TTC549 (cell line): ENCODE results near the gene SGCE.
A peak's percentile ranks its signal among the peaks of the same experiment; 100 is the strongest.

Source experiments
- FAIRE-seq: peaks from 2 replicates; lab custom pipeline; 2012; peaks lifted over from hg19 to GRCh38; lab: Jason Lieb, UNC

Gene SGCE

DNA sequence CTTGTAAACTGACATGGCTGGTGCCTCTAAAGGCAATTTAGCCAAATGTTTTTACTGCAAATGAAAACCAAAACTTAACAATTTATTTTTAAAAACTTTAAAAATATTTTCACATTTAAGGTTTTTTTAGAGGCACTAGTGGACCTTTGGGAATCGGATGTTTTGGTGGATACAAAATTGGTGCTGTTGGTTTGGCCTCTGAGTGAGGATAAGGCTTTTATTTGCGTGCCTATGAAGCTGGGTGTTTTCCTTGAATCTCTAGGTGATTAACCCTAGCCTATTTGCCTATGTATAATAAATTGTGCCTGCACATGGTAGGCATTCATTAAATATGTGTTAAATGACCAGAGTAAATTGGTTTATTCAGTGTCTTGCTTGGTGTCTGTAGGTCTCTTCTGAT is 2.9 kb upstream of the SGCE start:
- FAIRE-seq: no peak

DNA sequence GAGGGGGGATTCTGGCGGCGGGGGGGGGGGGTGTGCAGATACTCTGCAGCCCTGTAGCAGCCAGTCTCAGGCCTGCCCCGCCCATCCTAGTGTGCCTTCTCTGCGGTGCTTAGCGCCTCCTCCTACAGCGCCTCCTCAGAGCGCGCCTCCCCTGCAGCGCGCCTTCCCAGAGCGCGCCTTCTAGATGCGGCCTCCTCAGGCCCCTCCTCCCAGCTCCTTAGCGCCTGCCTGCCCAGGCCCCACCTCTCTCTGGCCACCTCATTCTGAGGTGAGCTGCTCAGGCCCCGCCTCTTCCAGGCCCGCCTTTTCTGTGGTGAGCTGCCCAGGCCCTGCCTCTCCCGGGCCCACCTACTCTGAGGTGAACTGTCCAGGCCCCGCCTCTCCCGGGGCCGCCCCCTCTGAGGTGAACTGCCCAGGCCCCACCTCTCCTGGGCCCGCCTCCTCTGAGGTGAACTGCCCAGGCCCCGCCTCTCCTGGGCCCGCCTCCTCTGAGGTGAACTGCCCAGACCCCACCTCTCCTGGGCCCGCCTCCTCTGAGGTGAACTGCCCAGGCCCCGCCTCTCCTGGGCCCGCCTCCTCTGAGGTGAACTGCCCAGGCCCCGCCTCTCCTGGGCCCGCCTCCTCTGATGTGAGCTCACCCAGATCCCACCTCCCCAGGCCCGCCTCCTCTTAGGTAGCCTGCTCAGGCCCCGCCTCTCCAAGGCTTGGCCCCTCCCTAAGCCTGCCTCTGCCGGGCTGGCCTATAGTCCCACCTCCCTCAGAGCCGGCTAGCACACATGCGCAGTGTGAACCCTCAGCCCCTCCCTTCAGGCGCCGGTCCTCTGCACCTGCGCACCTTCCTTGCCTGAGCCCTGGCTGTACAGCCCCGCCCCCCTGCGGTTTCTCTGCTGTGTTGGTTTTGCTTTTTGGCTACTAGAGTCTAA is 2.1 kb upstream of the SGCE start:
- FAIRE-seq: peak; percentile 78

DNA sequence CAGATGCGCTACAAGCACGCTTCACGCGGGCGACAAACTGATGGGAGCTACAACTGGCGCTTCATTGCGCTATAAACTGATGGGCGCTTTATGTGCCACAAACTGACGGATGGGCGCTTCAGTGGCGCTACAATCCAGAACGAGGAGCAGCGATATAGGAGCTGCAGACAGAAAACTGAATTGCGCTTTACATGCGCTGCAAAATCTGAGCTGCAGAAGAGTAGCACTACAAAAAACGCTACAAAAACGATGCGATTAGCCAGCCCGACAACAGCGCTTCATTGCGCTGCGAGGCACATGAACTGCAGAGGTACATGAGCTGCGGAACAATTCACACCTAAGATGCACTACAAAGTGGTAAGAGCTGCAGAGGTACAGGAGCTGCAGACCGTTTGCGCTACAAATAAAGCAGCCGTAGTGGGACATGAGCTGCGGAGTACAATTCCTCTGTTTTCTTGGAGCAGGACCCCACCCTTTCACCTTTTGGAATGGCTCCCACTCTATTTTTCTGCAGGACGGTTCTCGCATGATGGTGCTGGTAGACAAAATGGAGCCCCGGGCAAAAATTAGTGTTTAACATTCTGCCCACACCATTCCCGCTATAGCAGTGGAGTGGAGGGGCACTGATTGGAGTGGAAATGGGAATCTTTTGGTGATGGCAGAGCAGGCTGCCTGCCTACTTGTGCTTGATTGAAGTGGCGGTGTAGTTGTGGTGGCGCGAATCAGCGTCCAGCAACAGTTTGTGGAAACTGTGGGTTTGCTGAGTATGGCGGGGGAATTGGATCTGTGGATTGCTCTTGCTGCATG is 1.2 kb upstream of the SGCE start:
- no peak for FAIRE-seq

DNA sequence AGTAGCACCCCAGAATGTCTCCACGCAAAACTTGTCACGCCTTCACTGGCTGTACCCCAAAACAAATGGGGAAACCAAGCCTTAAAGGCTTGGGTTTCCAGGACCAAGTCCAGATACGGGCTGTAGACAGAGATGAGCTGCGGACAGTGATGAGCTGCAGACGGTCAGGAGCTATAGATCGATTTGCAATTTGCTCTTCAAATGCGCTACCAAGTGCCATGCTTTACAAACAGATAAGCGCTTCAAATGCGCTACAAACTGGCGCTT is 658 bp upstream of the SGCE start:
- FAIRE-seq: no peak

DNA sequence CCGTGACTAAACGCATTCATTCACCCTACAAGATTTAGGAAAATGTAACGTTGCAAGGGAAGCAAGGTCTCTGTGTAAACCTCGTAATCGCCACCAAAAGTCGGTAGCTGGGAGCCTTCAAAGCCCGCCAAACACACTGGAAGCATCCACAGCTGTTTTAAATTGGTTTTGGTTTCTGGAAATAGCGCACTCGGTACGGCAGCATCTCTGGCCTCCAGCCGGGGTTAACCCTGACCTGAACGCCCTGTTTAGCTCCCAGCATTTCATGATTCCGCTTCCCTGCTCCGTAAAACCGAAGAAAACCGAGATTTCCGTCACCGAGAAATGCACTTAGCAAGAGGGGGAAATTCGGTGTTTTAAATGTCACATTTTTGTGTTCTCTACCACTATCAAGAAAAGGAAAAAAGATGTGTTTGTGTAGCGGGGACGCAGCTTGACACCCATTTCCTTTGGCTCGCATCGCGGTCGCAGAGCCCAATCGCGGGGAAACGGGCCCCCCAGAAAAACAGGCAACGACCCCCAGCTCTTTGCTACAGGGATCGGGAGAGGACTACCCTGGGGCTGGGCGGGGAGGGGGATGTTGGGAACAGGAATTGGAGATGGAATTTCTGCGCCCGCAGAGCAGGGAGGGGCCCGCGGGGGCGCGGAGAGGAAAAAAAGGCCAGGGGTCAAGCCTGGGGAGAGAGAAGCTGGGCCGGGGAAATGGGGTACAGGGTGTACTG is 646 bp downstream of the SGCE start:
- FAIRE-seq: no peak

DNA sequence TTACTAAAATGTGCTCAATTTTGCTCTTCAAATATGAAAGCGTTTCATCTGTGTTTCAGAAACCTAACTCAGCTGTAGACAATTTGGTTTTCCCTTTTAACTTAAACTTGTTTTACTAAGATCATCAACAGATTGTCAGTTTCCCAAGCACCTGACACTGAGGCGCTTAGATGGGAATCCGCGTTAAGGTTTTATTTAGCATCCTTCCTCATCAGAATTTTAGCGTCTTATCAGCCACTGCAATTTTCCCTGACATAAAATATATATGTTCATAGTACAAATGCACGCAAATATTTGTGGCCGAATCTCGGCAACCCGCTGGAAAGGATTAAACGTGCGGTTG is 1.2 kb downstream of the SGCE start:
- no peak for FAIRE-seq

DNA sequence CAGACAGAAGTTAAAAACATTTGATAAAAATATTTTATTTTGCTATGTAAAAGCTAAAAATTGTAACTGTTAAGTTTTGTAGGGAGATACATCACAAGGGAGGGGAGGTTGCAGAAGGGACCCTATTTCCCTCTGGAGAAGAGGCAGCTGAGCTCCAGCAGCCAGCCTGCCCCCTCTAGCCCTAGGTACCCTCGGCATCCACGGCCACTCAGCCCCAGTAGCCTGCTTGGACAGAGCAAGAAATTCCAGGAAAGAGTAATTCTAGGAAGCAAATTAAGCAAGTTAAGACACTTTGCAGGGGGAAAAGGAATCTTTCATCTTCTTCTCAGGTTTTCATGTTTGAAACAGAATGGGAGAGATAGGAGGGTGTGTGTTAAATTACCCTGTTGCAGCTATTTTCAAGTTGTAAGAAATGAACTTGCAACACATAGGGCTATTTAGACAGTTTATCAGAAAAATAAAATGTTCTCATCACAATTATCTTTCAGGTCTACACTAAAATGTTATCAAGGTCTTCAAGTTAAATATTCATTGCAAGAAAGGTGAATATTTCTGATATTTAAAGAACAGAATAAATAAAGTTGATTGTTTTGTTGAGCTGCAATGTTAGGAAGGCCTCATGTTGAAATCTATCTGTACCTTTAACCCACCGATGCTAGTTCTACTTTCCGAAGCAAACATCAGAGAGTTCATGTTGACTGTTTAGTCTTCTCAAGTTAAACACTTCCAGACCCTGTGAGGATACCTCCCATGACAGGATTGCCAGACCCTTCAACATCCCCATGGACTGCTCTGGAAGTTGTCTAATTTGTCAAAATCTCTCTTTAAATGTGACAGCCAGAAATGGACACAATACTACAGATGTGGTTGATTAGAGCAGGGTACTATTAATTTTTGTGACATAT is 5.5 kb downstream of the SGCE start:
- no peak for FAIRE-seq

DNA sequence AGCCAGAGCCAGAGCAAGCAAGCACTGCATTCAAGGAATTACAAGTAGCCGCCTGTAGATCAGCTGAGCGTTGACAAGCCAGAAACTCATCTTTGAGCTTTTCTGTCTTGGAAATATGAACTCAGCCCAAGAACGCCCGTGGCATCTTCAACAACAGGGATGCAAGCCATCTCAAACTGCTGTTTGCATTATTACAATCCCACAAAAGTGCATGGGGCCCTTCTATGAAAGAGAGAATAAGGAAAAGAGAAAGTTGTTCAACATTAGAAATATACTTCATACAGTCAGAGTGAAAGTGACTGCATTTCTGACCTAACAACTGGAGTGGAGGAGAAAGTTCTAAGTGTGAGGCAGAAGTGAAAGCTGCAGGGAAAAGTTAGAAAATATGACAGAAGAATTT is 6.5 kb downstream of the SGCE start:
- FAIRE-seq: no peak

DNA sequence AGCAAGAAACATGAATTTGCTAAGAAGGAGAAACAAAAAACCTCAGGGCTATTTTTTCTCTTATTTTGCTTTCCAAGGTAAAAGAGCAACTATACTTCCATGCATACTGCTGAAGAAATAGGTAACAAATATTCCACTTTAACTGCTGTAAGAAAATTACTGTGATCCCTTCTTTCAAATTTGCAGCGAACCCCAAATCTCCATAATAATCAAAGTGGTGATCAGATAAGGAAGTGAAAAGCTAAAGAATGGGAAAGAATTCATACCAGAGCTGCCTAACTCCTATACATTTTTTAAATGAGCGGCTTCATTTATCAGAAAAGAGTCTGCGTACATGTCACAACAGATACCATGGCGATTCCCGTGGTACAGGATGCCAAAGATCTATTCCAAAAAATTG is 7.2 kb downstream of the SGCE start:
- no peak for FAIRE-seq

DNA sequence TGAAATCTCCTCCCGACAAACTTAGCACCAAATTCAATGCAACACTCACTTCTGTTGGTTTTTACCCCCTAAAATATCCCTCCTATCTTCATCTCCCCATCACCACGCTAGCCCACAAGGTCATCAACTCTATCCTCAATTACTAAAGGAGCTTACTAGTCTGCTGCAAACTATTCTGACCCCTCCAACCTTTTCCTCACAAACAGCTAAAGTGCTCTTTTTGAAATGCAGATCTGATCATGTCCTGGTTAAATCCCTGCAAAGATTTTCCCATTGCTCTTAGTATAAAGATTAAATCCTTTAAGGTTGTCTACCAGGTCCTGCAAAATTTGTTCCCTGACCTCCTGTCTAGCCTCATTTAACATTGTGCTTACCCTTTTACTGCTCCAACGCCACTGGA is 8.6 kb downstream of the SGCE start:
- no peak for FAIRE-seq

DNA sequence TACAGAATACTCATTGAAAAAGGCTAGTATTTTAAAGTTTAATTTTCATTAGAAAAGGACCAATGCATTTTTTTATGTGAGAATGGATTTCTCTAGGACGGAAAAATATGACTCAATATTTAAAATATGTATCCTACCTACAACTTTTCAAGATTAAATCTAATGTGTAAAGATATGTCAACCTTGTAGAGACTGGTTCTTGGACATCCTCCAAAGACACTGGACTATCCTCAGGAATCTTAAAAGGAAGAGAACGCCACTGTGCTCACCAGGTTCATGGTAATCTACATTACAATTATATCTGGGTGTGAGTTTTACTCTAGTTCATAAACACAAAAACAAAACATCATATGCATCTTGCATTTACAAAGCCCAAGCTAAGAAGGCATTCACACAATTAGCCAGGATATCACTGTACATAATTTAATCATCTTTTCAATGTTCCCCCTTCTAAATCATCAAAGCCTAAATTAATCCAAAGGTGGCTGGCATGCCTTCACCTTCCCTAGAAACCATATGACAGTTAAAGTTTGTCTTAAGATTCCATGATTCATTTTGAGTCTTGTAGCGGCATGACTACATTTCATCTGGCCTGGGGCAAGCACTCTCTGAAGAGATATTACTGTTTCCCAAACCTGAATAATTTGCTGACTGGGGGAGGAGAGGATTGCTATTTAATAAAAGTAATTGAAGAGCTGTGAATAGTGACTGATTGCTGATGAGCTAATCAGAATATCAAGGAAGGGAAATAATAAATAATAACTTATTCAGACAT is 12.0 kb downstream of the SGCE start:
- FAIRE-seq: no peak

DNA sequence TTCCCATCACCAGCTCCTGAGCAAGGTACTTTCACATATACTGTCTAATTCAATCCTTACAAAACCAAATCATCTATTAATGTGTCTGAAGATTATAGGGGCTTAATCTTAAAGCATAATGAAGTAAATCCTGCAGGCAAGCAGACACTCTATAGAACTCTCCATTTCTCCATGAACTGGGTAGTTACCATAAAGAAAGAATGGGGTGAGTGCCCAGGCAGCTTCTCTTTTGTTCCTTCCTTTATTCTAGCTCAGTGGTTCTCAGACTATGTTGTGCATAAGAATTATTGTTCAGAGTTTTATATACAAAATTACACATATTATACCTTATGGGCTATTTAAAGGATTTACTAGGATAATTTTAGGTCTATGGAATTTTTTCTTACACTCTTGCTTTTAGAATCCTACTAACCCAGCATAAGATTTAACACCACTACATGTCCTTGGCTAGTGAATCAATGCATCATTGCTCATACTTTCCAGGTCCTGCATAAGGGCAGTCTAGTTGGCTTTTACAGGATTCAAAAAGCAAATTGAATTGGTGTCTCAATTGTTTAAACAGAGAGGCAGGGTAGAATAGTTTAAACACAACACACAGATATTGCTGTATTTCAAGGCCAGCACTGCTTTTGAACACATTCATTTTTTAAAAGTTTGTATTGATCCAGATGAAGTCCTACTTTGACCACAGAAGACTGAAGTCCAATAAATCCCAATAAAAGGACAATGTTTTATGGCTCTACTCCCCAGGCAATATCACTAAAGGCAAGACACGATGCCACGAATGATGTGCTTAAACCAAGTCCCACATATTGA is 12.9 kb downstream of the SGCE start:
- FAIRE-seq: no peak

DNA sequence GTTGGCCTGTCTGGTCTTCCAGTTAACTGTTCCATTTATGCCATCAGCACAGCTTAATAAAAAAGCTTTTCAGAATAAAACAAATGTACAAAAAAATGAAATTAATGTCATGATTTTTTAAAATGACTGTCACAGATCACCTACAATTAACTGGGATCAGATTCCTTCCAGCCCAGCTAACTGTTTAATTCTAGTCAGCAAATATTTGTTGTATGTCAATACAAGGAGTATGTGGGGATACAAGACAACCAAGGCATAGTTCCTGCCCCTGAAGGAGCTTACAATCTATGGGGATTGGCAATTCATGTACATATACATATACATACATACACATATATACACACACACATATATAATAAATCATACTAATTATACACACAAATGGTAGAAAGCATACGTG is 16.5 kb downstream of the SGCE start:
- no peak for FAIRE-seq

DNA sequence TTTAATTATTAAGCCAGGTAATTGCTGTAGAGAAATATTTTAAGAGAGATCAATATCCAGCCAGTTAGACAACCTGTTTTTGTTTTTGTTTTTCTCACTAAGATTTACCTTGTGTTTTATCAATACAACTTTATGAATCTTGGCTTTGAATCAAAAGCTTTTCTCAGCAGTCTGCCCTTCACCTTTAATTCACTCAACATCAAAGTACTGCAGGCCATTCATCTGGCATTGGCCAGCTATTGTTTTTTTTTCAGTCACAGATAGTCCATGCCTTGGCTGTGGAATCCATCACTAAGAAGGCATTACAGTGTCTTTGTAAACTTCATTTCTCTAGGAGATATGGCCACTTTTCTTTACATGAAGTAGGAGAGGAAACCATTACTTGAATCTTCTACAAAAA is 20.2 kb downstream of the SGCE start:
- no peak for FAIRE-seq

DNA sequence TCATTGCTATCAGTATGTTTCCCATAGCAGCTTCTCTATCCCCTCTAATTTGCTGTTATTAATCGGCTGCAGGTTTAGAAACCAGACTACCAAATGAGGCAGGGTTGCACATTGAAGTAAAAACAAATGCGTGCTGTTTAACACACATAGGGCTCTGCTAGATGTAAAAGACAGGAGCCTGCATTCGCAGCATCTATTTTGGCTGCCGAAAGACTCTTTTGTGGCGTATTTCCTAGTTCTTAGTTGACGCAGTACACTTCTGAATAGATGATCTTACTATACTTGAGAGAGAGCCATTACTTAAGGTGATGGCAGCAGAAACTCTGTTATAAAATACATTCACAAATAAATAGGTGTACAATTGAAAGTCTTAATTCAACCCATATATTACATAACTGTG is 21.4 kb downstream of the SGCE start:
- no peak for FAIRE-seq

DNA sequence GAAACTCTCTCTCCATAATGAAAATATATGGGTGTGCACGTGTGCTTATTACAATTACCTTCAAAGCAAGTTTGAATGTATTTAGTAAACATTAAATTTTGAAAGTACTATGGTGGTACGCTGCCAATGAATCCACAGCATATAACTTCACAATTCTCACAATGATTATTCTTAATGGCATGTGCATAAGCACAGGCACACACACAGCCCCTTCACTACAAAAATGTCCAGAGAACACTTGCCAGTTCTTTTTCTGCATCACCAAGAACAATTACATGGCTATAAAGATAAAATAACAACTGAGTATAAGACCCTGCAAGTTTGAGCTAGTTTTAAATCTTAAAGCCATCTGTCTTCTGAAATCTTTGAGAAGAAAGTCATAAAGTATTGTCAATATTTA is 22.2 kb downstream of the SGCE start:
- FAIRE-seq: no peak

DNA sequence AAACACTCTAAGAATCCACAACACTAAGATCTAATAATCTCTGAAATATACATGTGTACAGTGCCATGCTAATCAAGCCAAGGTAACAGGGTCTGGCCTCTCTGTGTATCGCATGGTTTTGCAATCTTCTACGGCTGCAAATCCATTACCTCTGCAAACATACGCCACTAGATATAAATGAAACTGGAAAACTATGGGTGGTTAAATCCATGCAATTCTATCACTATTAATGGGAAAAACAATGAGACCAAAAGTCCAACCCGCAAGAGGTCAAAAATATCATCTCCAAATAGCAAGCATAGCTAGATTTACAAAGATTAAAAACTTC is 23.0 kb downstream of the SGCE start:
- FAIRE-seq: no peak

DNA sequence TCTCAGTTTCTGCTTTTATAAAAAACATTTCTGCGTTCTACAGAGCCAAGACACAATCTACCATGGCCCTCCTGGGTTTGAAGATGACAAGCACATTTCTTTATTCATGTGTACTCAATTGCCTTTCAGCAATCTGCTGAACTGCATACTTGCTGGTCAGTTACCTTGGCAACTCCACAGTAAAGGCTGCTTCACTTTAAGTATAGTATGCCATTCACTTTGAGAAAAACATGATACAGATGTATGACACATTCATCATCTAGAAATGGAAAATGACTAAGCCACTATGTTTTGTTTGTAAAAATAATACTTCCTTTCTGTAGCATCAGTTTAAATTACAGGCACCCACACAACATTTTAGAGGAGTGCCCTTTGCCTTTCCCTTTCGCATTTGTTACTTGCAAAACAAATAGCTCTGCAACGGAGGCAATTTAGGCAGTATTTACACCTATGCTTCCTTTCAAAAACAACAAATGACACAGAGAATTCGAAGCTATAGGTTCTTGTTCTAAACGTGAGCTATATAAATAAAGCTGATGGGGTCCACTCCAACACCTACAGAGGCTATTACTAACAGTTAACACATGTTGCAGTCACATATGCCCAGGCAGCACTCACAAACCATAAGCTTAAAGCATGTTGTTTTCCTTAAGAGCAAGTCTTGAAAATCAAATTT is 23.5 kb downstream of the SGCE start:
- FAIRE-seq: no peak

DNA sequence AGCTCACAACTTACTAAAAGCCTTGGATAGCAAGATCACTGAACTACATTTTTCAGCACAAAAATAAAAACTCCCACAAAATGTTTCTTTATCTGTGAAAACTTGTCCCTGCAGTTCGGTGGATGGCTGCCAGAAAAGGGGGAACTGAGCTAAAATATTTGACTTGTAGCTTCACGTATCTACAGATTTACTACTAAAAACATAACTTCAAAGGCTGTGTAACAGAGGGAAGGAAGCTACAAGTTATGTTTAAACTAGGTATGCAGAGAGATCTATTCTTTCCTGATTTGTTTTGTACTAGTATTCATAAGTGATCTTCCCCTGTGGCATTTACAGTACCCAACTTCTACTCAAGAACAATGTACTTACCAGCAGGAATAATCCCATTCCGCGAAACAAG is 25.1 kb downstream of the SGCE start:
- FAIRE-seq: no peak

DNA sequence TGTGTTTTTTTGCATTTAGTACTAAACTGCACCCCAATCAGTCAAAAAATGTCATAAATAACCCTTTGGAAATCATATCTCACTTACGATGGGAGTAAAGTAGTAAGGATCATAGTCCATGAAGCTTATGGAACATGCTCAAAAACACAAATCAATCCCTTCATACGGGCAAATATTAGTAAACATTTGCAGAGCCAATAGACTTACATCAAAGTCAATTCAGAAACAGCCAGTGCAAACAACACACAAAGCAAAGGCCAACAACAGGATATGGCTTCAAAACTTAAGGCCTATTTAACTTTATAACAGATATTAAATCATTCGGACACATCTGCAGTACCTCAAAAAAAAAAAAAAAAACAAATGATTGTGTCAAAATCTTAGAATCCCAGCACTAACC is 32.1 kb downstream of the SGCE start:
- no peak for FAIRE-seq
